NCI-H146 (cell line): ENCODE data around the gene GABRD.

Experiments used
- DNase-seq: peaks from one replicate; lab custom pipeline; 2025; lab: John Stamatoyannopoulos, UW

The GABRD gene

DNA sequence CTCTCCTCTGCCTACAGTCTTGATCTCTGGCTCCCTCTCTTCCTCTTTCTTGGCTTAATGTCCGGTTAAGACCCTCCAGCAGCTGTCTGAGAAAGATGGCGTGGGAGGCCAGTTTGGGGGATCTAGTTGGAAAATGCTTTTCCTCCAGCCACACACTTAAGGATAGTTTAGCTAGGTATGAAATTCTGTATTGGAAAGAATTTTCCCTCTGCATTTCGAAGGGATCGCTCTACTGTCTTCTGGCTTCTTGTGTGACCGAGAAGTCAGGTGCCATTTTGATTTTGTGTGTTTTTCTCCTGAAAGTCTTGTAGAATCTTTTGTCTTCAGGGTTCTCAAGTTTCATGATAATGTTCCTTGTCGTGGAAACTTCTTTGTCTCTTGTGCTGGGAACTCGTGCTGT, 59.0 kb downstream of the GABRD start:
- no peak for DNase-seq

DNA sequence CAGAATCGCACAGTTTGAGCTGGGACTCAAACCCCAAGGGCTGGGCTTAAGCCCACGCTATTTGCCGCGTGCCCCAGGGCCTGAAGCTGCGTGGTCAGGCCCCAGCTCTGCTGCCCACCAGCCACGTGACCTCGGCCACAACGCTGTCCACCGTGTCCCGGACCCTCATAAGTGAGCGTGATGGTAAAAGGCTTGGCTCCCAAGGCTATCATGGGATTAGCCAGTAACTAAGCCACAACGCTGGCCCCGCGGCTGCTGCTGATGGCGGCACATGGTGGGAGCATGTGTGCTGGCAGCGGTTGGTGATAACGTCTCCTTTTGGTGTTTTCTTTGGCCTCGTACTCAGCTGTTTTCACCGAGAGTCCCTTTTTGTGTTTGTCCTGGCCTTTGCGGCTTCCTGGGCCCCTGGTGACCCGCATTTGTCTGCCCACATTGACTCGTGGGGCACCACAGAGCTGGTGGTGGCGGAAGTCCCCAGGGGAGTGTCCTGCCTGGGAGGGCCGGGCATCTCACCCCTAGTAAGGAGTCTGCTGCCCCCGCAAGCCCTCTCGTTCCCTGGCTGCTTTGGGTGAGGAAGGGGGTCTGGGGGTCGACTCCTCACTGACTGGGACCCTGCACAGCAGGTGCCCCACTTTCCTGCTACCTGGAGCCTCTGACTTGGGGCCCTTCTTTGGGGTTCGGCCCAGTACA, 60.4 kb downstream of the GABRD start:
- no peak for DNase-seq

DNA sequence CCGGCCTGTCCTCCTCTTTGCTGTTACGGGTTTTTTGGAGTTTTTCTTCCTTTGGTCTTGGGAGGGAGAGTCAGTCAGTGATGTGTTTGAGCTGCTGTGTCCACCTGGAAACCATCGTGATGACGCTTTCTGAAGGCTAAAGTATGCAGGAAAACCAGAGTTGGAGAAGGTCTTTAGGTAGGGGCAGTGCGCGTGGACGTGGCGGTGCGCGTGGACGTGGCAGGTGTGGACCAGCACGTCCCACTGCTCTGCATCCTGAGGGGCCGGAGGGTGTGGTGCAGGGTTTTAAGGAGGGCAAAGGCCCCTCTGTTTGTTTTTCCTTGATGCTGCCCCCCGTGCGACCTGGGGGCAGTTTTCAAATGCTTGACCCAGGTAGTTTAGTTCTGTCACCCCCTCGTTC, 61.0 kb downstream of the GABRD start:
- DNase-seq = no peak
